Thoracic aorta (tissue), 2 donors: ENCODE results near the gene SLC24A3. TPM values are rescaled to one million over a fixed set of nuclear protein-coding genes. Genes with fewer than 3 reads are reported as not detected.

Experiments used
- ATAC-seq: fragments of 150-250 bp; one replicate; pipeline ENCODE4 v1.8.0; 2017; ENCODE audit warnings: low read depth; ENCODE audit not compliant: insufficient number of reproducible peaks, low FRiP score
- DNase-seq: peaks from one replicate; pipeline ENCODE4 v3.0.0-alpha.2; 2020; ENCODE audit warnings: low spot score
- H3K27ac ChIP-seq, 2 donors: fragments of 200-600 bp; sonication (generic); 1 replicate in 1 of 2; 2 replicates in 1 of 2; pipeline ENCODE4 v1.5.1; 2016; ENCODE audit warnings: mild to moderate bottlenecking in 2 of 2, moderate library complexity in 2 of 2
- H3K27me3 ChIP-seq: fragments of 200-600 bp; sonication (generic); replicated peaks from 2 replicates; pipeline ENCODE4 v1.6.0; 2016; ENCODE audit warnings: mild to moderate bottlenecking; ENCODE audit not compliant: insufficient read depth
- H3K36me3 ChIP-seq: fragments of 200-600 bp; sonication (generic); one replicate; pipeline ENCODE4 v1.5.1; 2016
- H3K4me1 ChIP-seq, 2 donors: fragments of 200-600 bp; sonication (generic); 1 replicate in 1 of 2; 2 replicates in 1 of 2; pipeline versions ENCODE4 v1.5.1 to v1.6.0; 2016; ENCODE audit warnings: low read depth in 2 of 2, mild to moderate bottlenecking in 1 of 2; ENCODE audit not compliant: control insufficient read depth in 1 of 2
- H3K4me3 ChIP-seq: fragments of 200-600 bp; sonication (generic); 2 replicates; pipeline ENCODE4 v1.5.1; 2016; ENCODE audit warnings: mild to moderate bottlenecking
- H3K9me3 ChIP-seq: fragments of 200-600 bp; sonication (generic); 2 replicates; pipeline ENCODE4 v1.5.1; 2016
- total RNA-seq, 2 donors: library from RNA; depleted of rRNA; stranded (reverse); fragments of >200 nt; gene quantifications; one replicate each; pipeline versions ENCODE4 v1.1.0 to v1.2.3, GENCODE V29; 2016
- TF ChIP-seq, protein P1 (sequence below): fragments of 200-600 bp; sonication (generic); IDR thresholded peaks from one replicate; pipeline ENCODE4 v1.5.1; 2019; ENCODE audit warnings: antibody characterized with exemption

SLC24A3 gene
- total RNA-seq, 2 donors from 2014 or later, result 8.3 to 31.4 TPM

DNA sequence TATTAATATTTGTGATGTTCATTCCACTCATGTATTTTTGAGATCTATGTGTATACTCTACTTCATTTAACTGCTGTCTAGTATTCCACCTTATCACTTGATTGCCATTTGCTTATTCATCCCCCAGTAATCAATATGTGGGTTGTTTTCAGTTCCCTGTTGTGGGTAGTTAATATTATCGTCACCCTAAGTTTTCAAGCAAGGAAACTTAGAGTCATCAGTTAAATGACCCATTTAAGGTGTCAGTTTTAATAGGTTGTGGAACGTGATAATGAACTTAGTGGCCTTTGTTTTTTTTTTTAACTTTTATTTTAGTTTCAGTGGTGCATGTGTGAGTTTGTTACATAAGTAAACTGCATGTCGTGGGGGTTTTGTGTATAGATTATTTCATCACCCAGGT is 90.3 kb downstream of the SLC24A3 start:
- Histone ChIP-seq H3K27ac (no peak overlapping the region), H3K4me3 (no peak overlapping the region), H3K27me3 (no peaks in the 10 kb centered on the region), H3K36me3 (no peaks in the 10 kb centered on the region), H3K4me1 (peaks cover 4 to 17% of the 10 kb centered on the region in 2 donors), H3K9me3 (no peaks in the 10 kb centered on the region)
- TF ChIP-seq, protein P1, sequence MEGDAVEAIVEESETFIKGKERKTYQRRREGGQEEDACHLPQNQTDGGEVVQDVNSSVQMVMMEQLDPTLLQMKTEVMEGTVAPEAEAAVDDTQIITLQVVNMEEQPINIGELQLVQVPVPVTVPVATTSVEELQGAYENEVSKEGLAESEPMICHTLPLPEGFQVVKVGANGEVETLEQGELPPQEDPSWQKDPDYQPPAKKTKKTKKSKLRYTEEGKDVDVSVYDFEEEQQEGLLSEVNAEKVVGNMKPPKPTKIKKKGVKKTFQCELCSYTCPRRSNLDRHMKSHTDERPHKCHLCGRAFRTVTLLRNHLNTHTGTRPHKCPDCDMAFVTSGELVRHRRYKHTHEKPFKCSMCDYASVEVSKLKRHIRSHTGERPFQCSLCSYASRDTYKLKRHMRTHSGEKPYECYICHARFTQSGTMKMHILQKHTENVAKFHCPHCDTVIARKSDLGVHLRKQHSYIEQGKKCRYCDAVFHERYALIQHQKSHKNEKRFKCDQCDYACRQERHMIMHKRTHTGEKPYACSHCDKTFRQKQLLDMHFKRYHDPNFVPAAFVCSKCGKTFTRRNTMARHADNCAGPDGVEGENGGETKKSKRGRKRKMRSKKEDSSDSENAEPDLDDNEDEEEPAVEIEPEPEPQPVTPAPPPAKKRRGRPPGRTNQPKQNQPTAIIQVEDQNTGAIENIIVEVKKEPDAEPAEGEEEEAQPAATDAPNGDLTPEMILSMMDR, result no peak
- DNase-seq, result no peak
- no peak for ATAC-seq

DNA sequence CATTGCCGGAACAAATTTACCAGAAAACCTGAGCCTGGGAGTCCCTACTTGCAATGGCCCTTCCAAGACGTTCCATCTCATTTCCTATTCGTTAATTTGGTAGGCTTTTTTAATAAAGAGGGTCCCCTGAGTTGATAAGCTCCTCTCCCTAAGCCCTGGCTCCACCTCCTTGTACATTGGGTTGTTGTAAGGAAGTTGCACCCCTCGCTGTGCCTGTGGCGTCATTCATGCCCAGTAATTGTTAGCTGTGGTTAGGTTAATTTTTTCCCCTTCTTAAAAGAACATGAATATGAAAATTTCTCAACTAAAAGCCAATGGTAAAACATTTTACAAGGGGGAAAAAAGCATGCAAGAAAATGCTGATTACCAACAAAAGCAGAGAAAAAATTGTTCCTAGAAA is 91.9 kb downstream of the SLC24A3 start:
- Histone ChIP-seq H3K36me3 (no peaks in the 10 kb centered on the region), H3K4me3 (no peak overlapping the region)

DNA sequence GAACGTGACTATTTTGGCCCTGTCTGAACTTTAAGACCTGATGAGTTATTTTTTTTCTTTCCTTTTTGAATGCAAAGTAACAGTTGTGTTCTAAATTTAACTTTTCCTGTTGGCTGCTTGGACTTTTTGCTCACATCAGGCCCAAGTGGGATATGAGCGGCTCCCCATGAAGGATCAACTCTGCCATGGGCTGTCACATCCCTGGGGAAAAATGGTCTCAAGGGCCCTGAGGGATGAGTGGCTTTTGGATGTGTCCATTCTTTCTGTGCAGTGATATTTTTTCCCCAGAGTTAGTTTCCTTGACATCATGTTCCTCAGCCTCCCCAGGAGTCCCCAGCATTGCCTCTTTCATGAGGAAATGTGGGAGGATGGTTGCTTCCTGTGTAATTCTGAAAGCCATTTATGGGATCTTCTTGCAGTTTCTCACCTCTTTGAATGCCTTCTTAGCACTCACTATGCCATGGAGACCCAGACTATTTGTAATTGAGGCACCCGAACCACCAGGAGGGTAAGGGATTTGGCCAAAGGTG is 92.5 kb downstream of the SLC24A3 start:
- Histone ChIP-seq H3K27me3 (no peaks in the 10 kb centered on the region), H3K27ac (no peak overlapping the region), H3K4me3 (no peak overlapping the region), H3K4me1 (no peaks in the 10 kb centered on the region), H3K36me3 (no peaks in the 10 kb centered on the region), H3K9me3 (no peaks in the 10 kb centered on the region)
- no peak for ATAC-seq
- TF ChIP-seq, protein P1, result no peak
- no peak for DNase-seq

More for the DNA sequence above, 91.9 kb downstream of the SLC24A3 start:
- DNase-seq (no peak), ATAC-seq (no peak)
- no peak overlapping the region for H3K27ac ChIP-seq
- TF ChIP-seq, protein P1, result no peak
- no peaks in the 10 kb centered on the region for H3K9me3 ChIP-seq
- H3K4me1 ChIP-seq, result peaks cover 0 to 2% of the 10 kb centered on the region in 2 donors
- no peaks in the 10 kb centered on the region for H3K27me3 ChIP-seq

DNA sequence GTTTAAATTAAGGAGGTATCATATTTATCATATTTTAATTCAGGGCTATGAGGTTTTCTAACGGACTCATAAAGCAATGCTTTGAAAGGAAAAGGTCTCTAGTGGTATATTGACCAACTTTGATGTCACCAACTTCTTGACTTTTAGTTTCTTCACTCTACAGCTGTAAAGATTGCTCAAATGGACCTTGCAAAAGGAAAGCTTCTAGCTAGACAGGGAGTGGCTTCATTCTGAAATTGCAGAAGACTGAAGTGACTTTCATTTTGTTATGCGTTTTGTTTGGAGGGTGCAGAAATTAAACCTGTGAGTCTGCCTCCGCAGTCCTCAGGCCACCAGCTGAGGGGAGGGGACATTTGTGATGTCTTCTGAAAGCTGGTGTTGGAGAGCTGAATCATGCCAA is 95.7 kb downstream of the SLC24A3 start:
- Histone ChIP-seq H3K27ac (no peak overlapping the region), H3K36me3 (no peaks in the 10 kb centered on the region), H3K9me3 (no peaks in the 10 kb centered on the region), H3K27me3 (no peaks in the 10 kb centered on the region), H3K4me3 (no peak overlapping the region), H3K4me1 (no peaks in the 10 kb centered on the region)
- DNase-seq (no peak), ATAC-seq (no peak)
- TF ChIP-seq, protein P1, result no peak

DNA sequence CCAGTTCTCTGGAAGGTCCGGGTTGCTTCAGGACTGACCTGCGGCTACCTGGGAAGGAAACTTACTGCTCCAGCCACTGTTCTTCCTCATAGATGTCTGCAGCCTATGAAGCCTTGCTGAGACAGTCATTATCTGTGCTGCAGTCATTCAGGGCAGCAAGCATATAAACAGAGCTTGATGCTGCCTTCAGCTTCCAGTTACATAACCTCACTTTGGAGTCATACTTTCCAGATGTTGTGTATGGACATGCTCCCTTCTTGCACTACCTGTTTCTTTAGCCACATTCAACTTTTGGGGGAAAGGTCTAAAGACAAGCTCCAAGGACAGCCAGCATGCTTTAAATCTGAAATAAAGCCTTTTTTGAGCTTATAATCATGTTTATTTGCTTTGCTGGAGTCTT is 98.1 kb downstream of the SLC24A3 start:
- DNase-seq, result no peak
- H3K4me3 ChIP-seq, result no peak overlapping the region
- ATAC-seq, result no peak
- TF ChIP-seq, protein P1, result no peak
- H3K36me3 ChIP-seq, result no peaks in the 10 kb centered on the region
- H3K27ac ChIP-seq, result no peak overlapping the region
- no peaks in the 10 kb centered on the region for H3K4me1 ChIP-seq
- H3K9me3 ChIP-seq, result no peaks in the 10 kb centered on the region
- no peaks in the 10 kb centered on the region for H3K27me3 ChIP-seq
